ENCODE data around the gene UGT1A7. TPM values are rescaled to one million over a fixed set of nuclear protein-coding genes. Genes with fewer than 3 reads are reported as not detected.

Gene UGT1A7
- total and polyA plus RNA-seq, 3 donors from 2014 or later: 0.19 TPM; not detected in 2

- H3K27ac ChIP-seq: no peak overlapping the region
- intact Hi-C loops (cut with DNase I; ENCODE audit: low total_unique reads): no loop called here
- no peak for TF ChIP-seq POLR2A (IDR thresholded peaks at IDR 0.05)
- no peak for TF ChIP-seq CTCF (IDR thresholded peaks at IDR 0.05)
- WGBS, 2 donors: 78 to 85% methylated on average over 10 to 12 of the region's 12 CpGs
- H3K4me1 ChIP-seq: no peaks in the 10 kb centered on the region
- H3K9me3 ChIP-seq: no peaks in the 10 kb centered on the region
- no peaks in the 10 kb centered on the region for H3K27me3 ChIP-seq
- H3K36me3 ChIP-seq (ENCODE audit: low read depth, missing control alignments): no peaks in the 10 kb centered on the region
- peak; percentile 6 for DNase-seq
- no peak overlapping the region for H3K4me3 ChIP-seq
These were observed 125.6 kb downstream of the UGT1A7 start for GRCh38 chr2:233807215-233807865.

DNA sequence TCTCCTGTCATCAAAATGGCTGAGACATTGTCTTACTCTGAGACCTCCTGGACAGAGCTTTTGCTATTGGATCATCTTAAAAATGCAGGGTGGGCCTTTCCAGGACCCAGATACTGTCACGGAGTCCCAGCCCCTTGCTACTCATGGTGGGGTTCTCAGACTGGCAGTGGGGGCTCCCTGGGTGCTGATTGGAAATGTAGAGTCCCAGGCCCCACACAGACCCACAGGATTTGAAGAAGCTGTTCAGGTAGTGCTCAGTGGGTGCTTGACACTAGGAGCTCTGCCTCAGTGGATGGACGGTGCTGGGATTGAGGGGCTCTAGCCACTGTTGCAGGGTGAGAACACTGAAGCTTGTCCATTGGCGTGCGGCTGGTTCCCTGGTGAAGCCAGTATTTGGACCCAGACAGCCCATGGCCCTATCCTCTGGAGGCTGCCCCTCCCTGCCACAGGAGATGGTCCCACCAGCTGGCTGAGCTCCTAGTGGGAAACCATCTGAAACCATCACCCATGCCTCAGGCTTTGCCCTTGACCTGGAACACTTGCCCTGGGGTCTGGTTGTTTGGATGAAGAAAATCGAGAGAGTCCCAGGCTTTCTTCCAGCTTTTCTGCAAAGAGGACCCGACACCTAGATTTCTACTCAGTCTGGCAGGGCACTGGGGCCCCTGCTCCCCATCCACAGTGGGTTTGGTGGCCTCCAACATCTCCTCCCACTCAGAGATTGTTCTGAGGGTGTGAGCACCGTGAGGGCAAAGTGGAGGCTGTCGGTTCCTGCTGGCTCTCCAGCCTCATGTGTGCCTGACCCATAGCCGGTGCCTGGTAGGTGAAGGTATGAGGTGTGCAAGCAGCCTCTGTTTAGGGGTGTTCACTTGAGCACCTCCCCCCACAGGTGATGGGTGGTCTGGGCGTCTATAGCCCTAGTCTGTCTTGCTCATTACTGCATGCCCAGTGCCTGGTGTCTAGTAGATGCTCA, 126.5 kb downstream of the UGT1A7 start:
- Histone ChIP-seq H3K4me1 (no peaks in the 10 kb centered on the region), H3K27ac (no peak overlapping the region), H3K27me3 (no peaks in the 10 kb centered on the region), H3K4me3 (no peak overlapping the region), H3K9me3 (no peaks in the 10 kb centered on the region), H3K36me3 (ENCODE audit: low read depth, missing control alignments) (no peaks in the 10 kb centered on the region)
- intact Hi-C loops (cut with DNase I; ENCODE audit: low total_unique reads): no loop called here
- WGBS, 2 donors: 66 to 78% methylated on average over 3 to 10 of the region's 10 CpGs
- peak; percentile 6 for DNase-seq
- no peak for TF ChIP-seq CTCF (IDR thresholded peaks at IDR 0.05)
- no peak for TF ChIP-seq POLR2A (IDR thresholded peaks at IDR 0.05)

GRCh38 chr2:233810385-233810784, 128.7 kb downstream of the UGT1A7 start:
- no peaks in the 10 kb centered on the region for H3K36me3 ChIP-seq (ENCODE audit: low read depth, missing control alignments)
- no peaks in the 10 kb centered on the region for H3K9me3 ChIP-seq
- WGBS, 2 donors: 83 to 84% methylated on average over 4 to 6 of the region's 6 CpGs
- H3K4me1 ChIP-seq: no peaks in the 10 kb centered on the region
- TF ChIP-seq POLR2A (IDR thresholded peaks at IDR 0.05): no peak
- TF ChIP-seq CTCF (IDR thresholded peaks at IDR 0.05): no peak
- no peaks in the 10 kb centered on the region for H3K27me3 ChIP-seq
- intact Hi-C loops (cut with DNase I; ENCODE audit: low total_unique reads): no loop called here
- H3K4me3 ChIP-seq: no peak overlapping the region
- H3K27ac ChIP-seq: no peak overlapping the region
- DNase-seq: no peak

GRCh38 chr2:233811087-233811486, 129.4 kb downstream of the UGT1A7 start:
- WGBS, 2 donors: 74 to 76% methylated on average over 4 of the region's 4 CpGs

More at GRCh38 chr2:233811087-233811486, 129.4 kb downstream of the UGT1A7 start:
- Histone ChIP-seq H3K27me3 (no peaks in the 10 kb centered on the region), H3K4me1 (no peaks in the 10 kb centered on the region), H3K4me3 (no peak overlapping the region), H3K36me3 (ENCODE audit: low read depth, missing control alignments) (no peaks in the 10 kb centered on the region), H3K9me3 (no peaks in the 10 kb centered on the region), H3K27ac (no peak overlapping the region)
- no peak for TF ChIP-seq CTCF (IDR thresholded peaks at IDR 0.05)
- TF ChIP-seq POLR2A (IDR thresholded peaks at IDR 0.05): no peak
- DNase-seq: no peak
- intact Hi-C loops (cut with DNase I; ENCODE audit: low total_unique reads): no loop called here

All from testis (tissue), 3 donors.